Astrocyte of the cerebellum (primary cell): ENCODE measurements around the gene MAML3.
A peak's percentile ranks its signal among the peaks of the same experiment; 100 is the strongest.

Experiments used
- DNase-seq: peaks from one replicate; pipeline ENCODE4 v3.0.0-alpha.2; 2011; ENCODE audit warnings: low read depth
- H3K4me3 ChIP-seq: 2 replicates; pipeline ENCODE4 v1.5.1; 2011; ENCODE audit warnings: mild to moderate bottlenecking, low read depth, low read length, moderate library complexity
- CTCF ChIP-seq: IDR thresholded peaks from 2 replicates; pipeline ENCODE4 v1.5.1; 2012; ENCODE audit warnings: low read length, low read depth, moderate library complexity, mild to moderate bottlenecking; ENCODE audit errors: missing control alignments
- in situ Hi-C: cut with HindIII; loops from 2 replicates; pipeline ENCODE4 v1.10.0; 2017; ENCODE audit warnings: low sequenced_read_pairs

Gene MAML3

GRCh38 chr4:140012688-140013486, 141.1 kb downstream of the MAML3 start:
- peak; percentile 63 for DNase-seq
- peak; percentile 73 for TF ChIP-seq CTCF
- in situ Hi-C loops = no loop called here
- H3K4me3 ChIP-seq = no peak overlapping the region

- in situ Hi-C loops = no loop called here
- H3K4me3 ChIP-seq = no peak overlapping the region
- DNase-seq = no peak
- no peak for TF ChIP-seq CTCF
Measured at GRCh38 chr4:140005699-140006098, 148.3 kb downstream of the MAML3 start.

DNA sequence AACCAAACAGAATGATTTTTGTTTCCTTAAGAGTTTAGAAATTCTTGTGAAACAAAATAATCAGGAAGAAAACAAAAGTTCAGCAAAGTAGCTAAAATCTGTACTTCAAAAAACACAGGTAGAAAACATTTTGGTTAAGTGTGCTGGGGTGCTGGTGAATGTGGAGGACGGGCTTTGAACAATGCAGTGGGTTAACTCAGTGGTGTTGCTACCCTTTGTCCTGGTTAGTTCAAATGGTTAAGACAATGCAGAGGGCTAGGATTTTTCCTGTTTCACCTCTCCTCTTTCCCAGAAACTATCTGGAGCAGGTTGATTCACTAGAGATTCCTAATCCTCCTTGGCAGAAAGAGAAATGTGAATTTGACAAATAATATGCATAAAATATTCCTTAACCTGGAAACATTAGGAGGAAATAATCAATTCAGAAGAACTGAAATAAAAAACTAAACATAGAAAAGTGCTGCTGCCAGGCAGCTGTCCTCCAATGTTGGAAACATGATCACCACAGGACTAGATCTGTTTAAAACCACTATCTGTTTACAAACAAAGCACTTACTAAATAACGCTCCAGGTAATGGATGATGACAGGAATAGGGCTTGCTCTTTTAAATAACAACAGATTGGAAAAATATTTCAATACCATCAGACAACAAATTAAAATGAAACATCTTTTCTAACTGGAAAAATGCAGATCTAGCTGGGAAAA, 148.9 kb downstream of the MAML3 start:
- peak overlapping the region; percentile 27 for H3K4me3 ChIP-seq
- no peak for TF ChIP-seq CTCF
- in situ Hi-C loops = no loop called here
- DNase-seq = no peak

DNA sequence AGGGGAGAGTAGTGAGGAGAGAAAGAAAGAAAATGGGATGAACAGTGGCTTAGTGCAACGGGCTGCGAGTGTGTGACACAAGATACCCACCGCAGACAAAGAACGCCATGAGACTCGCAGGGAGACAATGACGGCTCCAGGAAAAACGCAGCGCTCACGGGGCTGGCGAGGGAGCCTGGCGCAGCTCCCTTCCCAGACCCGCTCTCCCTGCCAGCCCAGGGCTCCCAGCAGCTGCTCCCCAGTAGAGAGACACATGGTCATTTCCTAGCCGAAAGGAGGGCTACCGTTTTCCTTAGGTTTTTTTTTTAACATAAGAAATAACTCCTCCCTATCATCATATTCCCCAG, 149.5 kb downstream of the MAML3 start:
- in situ Hi-C loops = no loop called here
- no peak for DNase-seq

DNA sequence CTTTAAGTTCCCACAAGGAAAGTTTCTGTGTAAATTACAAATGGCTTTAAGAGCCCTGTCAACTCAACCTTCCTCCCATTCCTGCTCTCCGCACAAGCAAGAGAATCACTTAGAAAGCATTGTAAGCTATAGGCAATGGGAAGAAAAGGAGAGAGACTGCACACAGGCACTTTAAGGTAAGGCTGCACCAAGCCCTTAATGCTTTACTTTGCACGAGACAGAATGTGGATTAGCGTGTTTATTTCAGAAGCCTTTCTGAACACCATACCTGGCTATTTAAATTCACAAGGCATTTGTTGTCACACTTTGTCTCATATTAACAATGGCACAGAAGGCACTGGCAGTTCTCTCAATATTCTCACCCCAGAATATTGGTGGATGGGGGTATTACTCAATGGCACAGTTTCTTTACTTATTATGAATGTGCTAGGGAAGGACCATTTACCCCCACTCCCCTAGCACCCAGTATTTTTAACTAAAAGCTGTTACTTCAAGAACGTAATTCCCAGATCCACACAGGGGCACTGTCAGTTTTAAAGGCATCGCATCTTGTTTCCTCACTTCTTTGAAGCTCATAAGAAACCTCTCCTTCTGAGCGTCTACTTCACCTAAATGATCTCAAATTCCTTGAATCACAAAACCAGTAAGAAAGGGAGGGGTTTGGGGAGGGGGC, 150.0 kb downstream of the MAML3 start:
- H3K4me3 ChIP-seq = peak overlapping the region; percentile 27
- in situ Hi-C loops = no loop called here
- DNase-seq = no peak
- TF ChIP-seq CTCF = no peak

More for the DNA sequence above, 149.5 kb downstream of the MAML3 start:
- no peak for TF ChIP-seq CTCF
- H3K4me3 ChIP-seq = peak overlapping the region; percentile 27

DNA sequence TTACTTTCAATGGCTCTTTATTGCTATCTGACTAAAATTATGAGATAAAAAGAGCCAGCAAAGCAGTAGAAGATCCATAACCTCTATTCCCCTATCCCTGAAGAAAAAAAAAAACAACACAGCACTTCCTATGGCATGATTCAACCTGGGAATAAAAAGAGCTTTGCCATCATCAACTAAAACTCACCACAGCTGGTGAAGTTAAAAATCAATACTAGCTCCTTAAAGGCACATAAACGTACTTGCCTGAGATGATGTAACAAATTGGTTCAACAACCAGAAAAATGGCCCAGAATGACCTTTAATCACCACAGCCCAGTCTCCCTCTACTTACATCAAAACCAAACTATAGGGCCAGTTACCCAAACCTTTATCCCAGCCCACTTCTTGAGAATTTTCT, 153.8 kb downstream of the MAML3 start:
- no peak for DNase-seq
- TF ChIP-seq CTCF = no peak
- in situ Hi-C loops = no loop called here
- no peak overlapping the region for H3K4me3 ChIP-seq
